ENCODE results near the gene SLC50A1.
A peak's percentile ranks its signal among the peaks of the same experiment; 100 is the strongest.
"Not testable (repeated sequence)": the region's sequence is repeated elsewhere in the genome, so short reads cannot be mapped to it uniquely, and the experiment has no call there.

The SLC50A1 gene

DNA sequence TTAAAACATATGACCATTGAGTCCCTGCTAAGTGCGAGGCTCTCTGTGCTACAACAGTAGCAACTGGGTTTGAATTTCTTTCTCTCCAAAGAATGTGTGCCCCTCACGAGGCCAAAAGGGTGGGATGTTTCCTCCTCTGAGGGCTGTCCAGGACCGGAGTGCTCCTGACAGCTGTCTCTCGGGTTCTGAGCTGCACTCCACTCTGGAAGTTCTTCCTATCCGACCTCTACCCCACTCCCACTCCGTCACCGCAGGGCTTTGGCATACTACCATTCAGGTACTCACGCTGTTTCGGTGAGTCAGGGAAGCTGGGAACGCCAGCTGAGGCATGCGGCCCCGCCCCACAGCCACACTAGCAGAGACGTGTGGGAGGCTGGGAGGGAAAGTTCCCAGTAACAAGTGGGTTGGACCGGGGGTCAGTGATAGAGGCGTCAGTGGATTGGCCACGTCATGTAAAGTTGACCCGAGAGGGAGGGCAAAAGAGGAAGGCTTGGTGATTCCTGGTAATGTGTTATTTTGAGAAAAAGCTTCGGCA, 705 bp upstream of the SLC50A1 start:
- DNase-seq, result peak; percentile 89

DNA sequence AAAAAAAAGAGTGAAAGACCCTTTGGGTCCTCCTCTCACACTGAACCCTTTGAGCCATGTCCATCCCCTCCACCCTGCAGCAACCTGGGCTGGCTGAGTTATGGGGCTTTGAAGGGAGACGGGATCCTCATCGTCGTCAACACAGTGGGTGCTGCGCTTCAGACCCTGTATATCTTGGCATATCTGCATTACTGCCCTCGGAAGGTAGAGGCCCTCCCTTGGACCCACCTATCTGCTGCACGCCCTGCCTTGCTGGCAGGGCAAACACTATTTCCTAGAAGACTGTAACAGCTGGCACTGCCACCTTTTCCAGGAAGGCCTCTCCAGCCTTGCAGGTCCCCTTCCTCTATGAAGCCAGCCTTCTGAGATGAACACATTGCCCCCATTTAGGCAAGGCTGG, 1.1 kb downstream of the SLC50A1 start:
- no peak for DNase-seq

DNA sequence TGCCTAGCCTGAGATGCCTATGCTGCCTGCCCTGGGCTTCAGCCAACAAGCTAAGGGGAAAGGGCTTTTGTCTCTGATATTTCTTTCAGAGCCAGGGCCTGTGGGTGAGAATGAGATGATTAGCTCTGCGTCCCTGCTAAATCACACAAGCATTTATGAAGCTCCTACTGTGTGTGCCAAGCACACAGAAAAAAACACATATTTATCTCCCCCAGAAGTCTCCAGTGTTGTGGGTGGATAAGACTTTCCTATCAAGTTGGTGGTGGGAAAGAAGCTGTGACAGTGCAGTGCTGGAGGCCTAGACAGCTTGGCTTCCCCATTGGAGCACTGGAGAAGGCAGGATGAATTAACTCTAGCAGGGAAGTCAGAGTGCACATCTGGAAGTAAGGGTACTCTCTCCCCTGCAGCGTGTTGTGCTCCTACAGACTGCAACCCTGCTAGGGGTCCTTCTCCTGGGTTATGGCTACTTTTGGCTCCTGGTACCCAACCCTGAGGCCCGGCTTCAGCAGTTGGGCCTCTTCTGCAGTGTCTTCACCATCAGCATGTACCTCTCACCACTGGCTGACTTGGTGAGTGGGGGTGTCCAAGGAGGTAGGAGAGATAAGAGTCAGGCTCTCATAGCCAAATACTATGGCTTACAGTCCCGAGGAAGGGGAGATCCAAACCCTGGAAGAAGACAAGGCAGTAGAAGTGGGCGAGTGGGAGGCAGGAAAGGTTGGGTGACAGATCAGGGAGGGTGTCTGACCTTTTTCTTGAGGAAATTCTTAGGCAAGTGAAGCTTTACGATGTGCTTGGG, 1.7 kb downstream of the SLC50A1 start:
- no peak for DNase-seq

- peak; percentile 73 for DNase-seq
These were observed 4.4 kb downstream of the SLC50A1 start, which contains the start of gene DPM3 for GRCh38 chr1:155139895-155140629. DPM3 (minus strand) TSS chr1:155140531; CDS start chr1:155140240, 291 bp downstream.

- DNase-seq, result no peak
These were observed 4.9 kb downstream of the SLC50A1 start for GRCh38 chr1:155140630-155140953.

- no peak for DNase-seq
These were observed 6.1 kb downstream of the SLC50A1 start for GRCh38 chr1:155141749-155142148.

GRCh38 chr1:155145491-155145890, 9.8 kb downstream of the SLC50A1 start:
- no peak for DNase-seq

GRCh38 chr1:155155996-155156643, 20.5 kb downstream of the SLC50A1 start:
- DNase-seq, result not testable (repeated sequence)

DNA sequence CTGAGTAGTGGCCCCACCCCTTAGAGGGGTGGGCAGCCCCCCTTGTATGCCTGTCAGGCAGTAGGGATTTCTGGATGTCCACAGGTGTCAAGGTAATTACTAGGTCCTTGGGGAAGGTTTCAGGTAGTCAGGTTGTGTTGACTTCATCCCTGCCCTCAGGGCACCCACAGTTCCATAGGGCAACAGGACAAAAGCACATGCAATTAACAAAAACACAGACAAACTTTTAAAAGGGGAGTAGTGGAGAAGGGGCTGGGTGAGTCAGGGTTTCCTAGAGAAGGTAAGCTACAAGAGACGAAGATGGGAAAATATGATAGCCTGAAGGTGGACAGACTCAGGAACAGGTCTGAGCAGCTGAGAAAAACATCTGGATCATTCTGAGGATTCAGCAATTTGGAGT, 23.3 kb downstream of the SLC50A1 start:
- no peak for DNase-seq

GRCh38 chr1:155160128-155160527, 24.5 kb downstream of the SLC50A1 start:
- DNase-seq, result no peak

DNA sequence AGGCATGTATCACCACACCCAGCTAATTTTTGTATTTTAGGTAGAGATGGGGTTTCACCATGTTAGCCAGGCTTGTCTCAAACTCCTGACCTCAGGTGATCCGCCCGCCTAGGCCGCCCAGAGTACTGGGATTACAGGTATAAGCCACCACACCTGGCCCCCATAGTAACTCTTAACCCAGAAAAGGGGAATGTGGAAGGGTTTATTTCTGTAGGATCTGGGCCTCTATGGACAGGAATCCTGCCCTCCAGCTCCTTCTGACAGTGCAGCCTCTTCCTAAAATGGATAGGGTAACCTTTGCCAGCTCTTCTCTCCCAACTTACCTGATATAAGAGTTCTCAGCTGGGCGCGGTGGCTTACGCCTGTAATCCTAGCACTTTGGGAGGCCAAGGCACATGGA, 27.0 kb downstream of the SLC50A1 start:
- not testable (repeated sequence) for DNase-seq

DNA sequence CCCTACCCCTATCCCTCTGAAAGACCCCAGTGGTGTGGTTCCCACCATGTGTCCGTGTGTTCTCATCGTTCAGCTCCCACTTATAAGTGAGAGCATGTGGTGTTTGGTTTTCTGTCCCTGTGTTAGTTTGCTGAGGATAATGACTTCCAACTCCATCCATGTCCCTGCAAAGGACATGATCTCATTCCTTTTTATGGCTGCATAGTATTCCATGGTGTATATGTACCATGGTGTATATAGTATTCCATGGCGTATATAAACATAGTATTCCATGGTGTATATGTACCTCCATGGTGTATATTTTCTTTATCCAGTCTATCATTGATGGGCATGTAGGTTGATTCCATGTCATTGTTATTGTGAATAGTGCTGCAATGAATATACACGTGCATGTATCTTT, 28.1 kb downstream of the SLC50A1 start:
- DNase-seq, result not testable (repeated sequence)

- DNase-seq, result not testable (repeated sequence)
These were observed 29.0 kb downstream of the SLC50A1 start for GRCh38 chr1:155164625-155165024.

DNA sequence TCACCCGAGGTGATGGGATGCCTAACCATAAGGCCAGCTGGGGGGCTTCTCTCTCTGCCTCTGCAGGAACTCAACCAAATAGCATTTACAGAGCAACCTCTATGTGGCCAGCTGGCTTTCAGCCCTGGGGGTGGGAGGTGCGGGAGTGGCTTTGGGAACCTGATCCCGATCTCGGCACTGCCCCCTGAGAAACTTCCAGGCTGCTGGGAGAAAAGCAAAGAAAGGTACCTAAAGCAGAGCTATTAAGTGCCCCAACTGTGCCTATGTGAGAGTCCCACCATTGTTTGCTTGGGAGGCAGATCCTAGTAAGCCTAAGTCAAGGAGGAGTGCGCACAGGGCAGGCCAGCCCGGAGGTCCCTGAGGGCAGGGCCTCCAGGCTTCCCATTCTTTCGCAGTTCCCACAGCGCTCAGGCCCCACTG, 30.4 kb downstream of the SLC50A1 start:
- no peak for DNase-seq

DNA sequence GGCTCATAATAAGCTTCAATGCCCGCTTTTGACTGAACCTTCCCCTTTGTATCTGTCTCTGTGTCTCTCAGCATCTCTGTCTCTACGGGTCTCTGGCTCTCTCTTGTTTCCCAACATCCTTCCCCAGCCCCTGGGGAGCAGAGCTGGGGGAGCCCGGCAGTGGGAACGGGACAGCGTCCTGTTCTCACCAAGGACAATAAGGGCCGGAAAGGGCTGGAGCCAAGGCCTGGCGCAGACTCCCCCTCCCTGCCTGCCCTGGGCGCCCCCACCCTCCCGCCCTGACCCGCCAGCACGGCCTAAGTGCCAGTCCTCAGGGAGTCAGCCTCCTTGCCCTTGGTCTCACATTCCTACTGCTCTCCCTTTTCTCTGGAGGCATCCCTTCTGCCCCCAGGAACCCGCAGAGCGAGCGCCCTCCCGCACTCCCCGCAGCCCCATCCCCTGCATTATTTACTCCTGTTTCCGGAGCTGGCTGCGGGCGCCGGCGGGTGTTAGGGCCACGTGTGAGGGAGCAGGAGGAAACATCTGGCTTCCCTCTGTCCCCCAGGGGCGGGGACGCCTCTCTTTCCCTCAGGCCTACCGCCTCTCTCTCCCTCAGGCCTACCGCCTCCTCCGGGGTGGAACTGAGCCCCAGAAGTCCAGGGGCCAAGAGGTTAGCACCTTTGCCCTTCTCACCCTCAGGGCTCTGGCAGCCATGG, 31.0 kb downstream of the SLC50A1 start:
- no peak for DNase-seq

DNA sequence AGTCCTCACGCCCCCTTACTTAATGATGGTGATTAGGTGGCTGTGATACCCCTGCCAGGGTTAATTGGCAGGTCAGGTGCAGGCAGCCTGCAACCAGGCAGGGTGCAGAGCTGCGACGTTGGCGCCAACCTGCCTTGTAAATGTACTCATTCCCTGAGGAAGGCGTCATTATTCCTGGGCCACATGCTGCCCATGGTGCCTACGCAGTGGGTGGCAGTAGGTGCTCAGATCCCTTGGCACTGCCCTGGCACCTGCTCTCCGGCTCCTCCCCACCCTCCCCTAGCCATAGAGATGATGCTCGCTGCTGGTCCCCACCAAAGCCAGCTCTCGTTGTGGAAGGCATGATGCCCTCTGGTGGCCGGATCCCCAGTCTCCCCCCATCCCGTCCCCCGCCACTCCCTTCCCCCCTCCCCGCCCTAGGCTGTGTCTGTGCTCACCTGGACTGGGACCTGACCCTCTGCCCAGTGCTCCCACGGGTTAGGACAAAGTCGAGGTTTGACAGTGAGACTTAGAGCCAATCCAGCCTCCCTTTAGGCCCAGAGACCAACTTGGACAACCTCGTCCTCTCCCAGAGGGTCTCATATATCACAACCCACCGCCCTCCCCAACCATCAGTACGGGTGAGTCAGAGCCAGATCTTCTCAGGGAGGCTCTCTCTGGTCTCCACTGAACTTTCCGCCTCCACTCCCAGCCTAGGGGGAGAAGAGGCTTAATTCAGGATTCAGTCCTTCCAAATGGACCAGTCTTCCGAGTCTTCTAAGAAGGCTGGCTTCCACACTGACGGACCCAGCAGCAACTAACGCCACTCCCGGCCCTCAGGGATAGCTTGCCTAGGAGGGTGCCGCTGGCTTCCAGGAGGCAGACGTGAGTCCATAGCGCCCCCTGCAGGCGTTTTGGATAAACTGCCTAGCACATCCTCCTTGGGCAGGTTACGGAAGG, 31.8 kb downstream of the SLC50A1 start:
- peak; percentile 71 for DNase-seq

DNA sequence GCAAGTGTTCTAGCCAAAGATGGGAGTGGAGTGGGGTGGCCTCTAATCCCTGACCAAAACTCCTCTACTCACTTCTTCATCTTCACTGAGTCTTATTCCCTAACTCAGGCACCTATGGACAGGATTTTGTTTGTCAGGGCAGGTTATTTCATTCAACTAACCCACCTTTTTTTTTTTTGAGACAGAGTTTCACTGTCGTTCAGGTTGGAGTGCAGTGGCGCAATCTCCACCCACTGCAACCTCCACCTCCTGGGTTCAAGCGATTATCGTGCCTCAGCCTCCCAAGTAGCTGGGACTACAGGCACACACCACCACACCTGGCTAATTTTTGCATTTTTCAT, 32.4 kb downstream of the SLC50A1 start:
- not testable (repeated sequence) for DNase-seq

DNA sequence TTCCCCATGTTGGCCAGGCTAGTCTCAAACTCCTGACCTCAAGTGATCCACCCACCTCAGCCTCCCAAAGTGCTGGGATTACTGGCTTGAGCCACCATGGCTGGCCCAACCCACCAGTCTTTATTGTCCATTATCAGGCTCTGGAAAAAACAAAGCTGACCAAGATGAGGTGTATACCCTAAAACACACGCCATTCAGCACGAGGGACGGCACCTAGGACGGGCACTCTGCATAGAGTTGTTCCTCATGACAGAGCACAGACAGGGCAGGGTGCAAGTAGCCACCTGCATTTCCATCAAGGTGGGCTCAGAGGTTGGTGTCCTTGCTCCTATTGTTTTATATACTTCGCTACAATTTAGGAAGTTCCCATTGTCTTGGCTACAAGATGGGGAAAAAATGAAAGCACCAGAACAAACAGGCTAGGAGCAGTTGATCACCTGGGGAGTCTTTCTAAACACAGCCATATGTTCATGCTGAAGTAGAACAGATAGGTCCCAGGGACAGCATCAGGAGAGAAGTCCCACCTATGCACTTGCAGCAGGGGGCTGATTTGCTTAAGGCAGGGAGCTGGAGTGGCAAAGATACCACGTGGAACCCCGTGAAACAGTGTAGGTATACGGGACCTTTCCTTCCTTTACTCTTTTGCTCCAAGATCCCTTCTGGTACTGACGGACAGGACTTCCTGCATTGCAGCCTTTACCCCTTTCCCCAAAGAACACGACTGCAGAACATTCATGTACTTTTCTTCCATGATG, 33.0 kb downstream of the SLC50A1 start:
- DNase-seq, result no peak

- DNase-seq, result no peak
These were observed 33.9 kb downstream of the SLC50A1 start for GRCh38 chr1:155169541-155169940.

DNA sequence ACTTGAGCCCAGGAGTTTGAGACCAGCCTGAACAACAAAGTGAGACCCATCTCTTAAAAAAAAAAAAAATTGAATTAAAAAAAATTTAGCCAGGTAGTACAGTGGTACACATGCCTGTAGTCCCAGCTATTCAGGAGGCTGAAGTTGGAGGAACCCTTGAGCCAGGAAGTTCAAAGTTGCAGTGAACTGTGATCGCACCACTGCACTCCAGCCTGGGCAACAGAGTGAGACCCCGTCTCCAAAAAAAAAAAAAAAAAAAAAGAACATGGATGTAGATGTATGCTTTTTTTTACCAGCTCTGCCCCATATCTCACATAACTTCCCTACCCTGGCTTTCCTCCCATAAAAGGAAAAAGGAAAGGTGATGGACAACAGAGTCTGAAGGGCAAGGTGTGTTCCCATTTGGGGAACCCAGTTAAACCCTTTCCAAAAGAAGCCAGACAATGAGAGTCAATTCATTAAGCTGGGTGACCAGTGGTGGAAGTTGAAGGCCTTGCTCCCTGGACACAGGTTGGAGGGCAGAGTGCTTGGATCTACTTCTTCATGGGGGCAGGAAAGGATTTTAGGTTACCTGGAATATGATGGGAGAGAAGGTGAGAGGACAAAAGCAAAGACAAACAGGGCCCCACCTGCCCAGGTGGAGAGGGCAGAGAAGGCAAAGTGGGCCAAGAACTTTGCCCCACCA, 34.6 kb downstream of the SLC50A1 start:
- DNase-seq, result no peak
